ENCODE data around the gene TTC28.

DNA sequence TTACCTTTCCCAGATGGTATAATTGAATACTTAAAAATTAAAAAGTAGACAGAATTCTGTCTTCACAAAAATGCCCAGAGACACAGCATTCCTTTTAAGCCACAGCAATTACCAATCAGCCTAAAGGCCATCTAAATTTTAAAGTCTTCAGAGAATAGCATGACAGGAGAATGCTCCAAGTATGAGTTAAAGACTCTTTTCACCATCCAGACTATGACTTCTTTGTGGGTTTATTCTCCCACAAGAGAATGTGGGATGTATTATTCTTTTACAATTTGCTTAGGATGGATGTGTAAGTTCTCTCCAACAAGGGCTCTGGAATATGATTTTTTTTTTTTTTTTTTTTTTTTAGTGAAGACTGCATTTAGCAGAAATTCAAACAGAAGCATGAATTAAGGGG is 249.9 kb downstream of the TTC28 start:
- TF ChIP-seq, protein P1, sequence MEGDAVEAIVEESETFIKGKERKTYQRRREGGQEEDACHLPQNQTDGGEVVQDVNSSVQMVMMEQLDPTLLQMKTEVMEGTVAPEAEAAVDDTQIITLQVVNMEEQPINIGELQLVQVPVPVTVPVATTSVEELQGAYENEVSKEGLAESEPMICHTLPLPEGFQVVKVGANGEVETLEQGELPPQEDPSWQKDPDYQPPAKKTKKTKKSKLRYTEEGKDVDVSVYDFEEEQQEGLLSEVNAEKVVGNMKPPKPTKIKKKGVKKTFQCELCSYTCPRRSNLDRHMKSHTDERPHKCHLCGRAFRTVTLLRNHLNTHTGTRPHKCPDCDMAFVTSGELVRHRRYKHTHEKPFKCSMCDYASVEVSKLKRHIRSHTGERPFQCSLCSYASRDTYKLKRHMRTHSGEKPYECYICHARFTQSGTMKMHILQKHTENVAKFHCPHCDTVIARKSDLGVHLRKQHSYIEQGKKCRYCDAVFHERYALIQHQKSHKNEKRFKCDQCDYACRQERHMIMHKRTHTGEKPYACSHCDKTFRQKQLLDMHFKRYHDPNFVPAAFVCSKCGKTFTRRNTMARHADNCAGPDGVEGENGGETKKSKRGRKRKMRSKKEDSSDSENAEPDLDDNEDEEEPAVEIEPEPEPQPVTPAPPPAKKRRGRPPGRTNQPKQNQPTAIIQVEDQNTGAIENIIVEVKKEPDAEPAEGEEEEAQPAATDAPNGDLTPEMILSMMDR (IDR thresholded peaks at IDR 0.05 in 2 of 3, conservative IDR thresholded peaks at IDR 0.05 in 1 of 3; ENCODE audit: borderline replicate concordance in 1 of 3, insufficient read depth in 1 of 3, low read depth in 2 of 3, low read length in 2 of 3) = no peak
- no peak for TF ChIP-seq CEBPB (IDR thresholded peaks at IDR 0.05; ENCODE audit: low read depth)
- no peak for TF ChIP-seq EZH2 (IDR thresholded peaks at IDR 0.05)
- TF ChIP-seq, protein P2, sequence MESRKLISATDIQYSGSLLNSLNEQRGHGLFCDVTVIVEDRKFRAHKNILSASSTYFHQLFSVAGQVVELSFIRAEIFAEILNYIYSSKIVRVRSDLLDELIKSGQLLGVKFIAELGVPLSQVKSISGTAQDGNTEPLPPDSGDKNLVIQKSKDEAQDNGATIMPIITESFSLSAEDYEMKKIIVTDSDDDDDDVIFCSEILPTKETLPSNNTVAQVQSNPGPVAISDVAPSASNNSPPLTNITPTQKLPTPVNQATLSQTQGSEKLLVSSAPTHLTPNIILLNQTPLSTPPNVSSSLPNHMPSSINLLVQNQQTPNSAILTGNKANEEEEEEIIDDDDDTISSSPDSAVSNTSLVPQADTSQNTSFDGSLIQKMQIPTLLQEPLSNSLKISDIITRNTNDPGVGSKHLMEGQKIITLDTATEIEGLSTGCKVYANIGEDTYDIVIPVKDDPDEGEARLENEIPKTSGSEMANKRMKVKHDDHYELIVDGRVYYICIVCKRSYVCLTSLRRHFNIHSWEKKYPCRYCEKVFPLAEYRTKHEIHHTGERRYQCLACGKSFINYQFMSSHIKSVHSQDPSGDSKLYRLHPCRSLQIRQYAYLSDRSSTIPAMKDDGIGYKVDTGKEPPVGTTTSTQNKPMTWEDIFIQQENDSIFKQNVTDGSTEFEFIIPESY (IDR thresholded peaks at IDR 0.05; ENCODE audit: extremely low read depth, insufficient replicate concordance, low read length) = no peak
- no peak for TF ChIP-seq POLR2A (IDR thresholded peaks at IDR 0.05; ENCODE audit: borderline replicate concordance, extremely low read depth, insufficient read depth, insufficient read length)
- TF ChIP-seq POLR2AphosphoS5 (IDR thresholded peaks at IDR 0.05; ENCODE audit: low read depth, low read length) = no peak
- no peak for TF ChIP-seq SP1 (IDR thresholded peaks at IDR 0.05; ENCODE audit: low read depth)
- TF ChIP-seq, protein P3, sequence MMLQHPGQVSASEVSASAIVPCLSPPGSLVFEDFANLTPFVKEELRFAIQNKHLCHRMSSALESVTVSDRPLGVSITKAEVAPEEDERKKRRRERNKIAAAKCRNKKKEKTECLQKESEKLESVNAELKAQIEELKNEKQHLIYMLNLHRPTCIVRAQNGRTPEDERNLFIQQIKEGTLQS (IDR thresholded peaks at IDR 0.05) = no peak
- TF ChIP-seq ZFX (IDR thresholded peaks at IDR 0.05) = no peak
- no peak for TF ChIP-seq RAD21 (IDR thresholded peaks at IDR 0.05; ENCODE audit: low read depth)
